K562 (cell line): ENCODE data around the gene CGNL1. TPM values are rescaled to one million over a fixed set of nuclear protein-coding genes. Genes with fewer than 3 reads are reported as not detected.

Experiments
- ATAC-seq: fragments of 200-7000 bp; cut with Tn5 transposase; 3 replicates; pipeline ENCODE4 v1.9.1; 2020; ENCODE audit warnings: moderate library complexity
- BruUV-seq: library from RNA; stranded (reverse); fragments of 400-500 nt; replicated peaks from 2 replicates; lab custom pipeline; 2021; lab: Mats Ljungman, UMichigan
- CTCF ChIA-PET: fragments of 300-600 bp; formaldehyde crosslinking; extraction: SDS; loops from one replicate; lab custom pipeline; 2021; ENCODE audit warnings: low intra/inter-chr PET ratio; lab: Yijun Ruan, JAX
- POLR2A ChIA-PET: fragments of 300-600, 350-650 bp; sonication (Branson Sonifier 250); formaldehyde crosslinking; extraction: SDS; loops from one replicate; lab custom pipeline; 2021; ENCODE audit warnings: antibody characterized with exemption, inconsistent platforms; lab: Yijun Ruan, JAX
- DNase-seq, 4 experiments: peaks; one replicate each; pipeline versions ENCODE4 v3.0.0 to v3.0.0-alpha.2; 2011 to 2018; ENCODE audit warnings: low spot score in 3 of 4, mixed read lengths in 3 of 4; ENCODE audit errors: extremely low read depth in 1 of 4
- FAIRE-seq: peaks from 2 replicates; lab custom pipeline; 2011; peaks lifted over from hg19 to GRCh38; lab: Jason Lieb, UNC
- H2AFZ ChIP-seq: 2 replicates; pipeline ENCODE4 v1.6.0; 2011; ENCODE audit warnings: low read depth, low read length, control low read depth, inconsistent platforms
- H3K27ac ChIP-seq: fragments of 200-600 bp; 3 replicates; pipeline ENCODE4 v1.8.0; 2011; ENCODE audit warnings: low read depth, mild to moderate bottlenecking, control low read depth, inconsistent platforms, low read length, moderate library complexity, mixed read lengths; ENCODE audit errors: extremely low read depth
- H3K27me3 ChIP-seq, 2 experiments: fragments of 300-600 bp in 1 of 2; 2 replicates in 1 of 2; 3 replicates in 1 of 2; pipeline versions ENCODE4 v1.6.0 to v1.8.0; 2011; ENCODE audit warnings: inconsistent platforms in 2 of 2, low read length in 2 of 2, mild to moderate bottlenecking in 1 of 2, mixed read lengths in 1 of 2, moderate library complexity in 1 of 2; ENCODE audit not compliant: control insufficient read depth in 2 of 2, insufficient read depth in 2 of 2
- H3K36me3 ChIP-seq: fragments of 300-600 bp; 3 replicates; pipeline ENCODE4 v1.8.0; 2011; ENCODE audit warnings: mild to moderate bottlenecking, low read length, inconsistent platforms; ENCODE audit not compliant: control insufficient read depth, insufficient read depth
- H3K4me1 ChIP-seq, 2 experiments: fragments of 200-600 bp in 1 of 2; replicated peaks in 1 of 2; 2 replicates in 1 of 2; 3 replicates in 1 of 2; pipeline versions ENCODE4 v1.5.1 to v1.8.0; 2011; ENCODE audit warnings: inconsistent platforms in 2 of 2, low read length in 2 of 2, mild to moderate bottlenecking in 1 of 2, mixed read lengths in 1 of 2, moderate library complexity in 1 of 2; ENCODE audit not compliant: control insufficient read depth in 2 of 2, insufficient read depth in 2 of 2
- H3K4me2 ChIP-seq: 2 replicates; pipeline ENCODE4 v1.6.1; 2011; ENCODE audit warnings: low read length, control low read depth, inconsistent platforms, mixed read lengths; ENCODE audit not compliant: insufficient read depth
- H3K4me3 ChIP-seq: fragments of 200-600 bp; sonication (generic), shearing (Covaris generic); 2 replicates; pipeline ENCODE4 v1.5.1; 2016; ENCODE audit warnings: control low read depth, inconsistent platforms
- H3K79me2 ChIP-seq: fragments of 200-600 bp; 3 replicates; pipeline ENCODE4 v1.8.0; 2011; ENCODE audit warnings: low read length, inconsistent platforms; ENCODE audit not compliant: control insufficient read depth, insufficient read depth
- H3K9ac ChIP-seq, 2 experiments: 2 replicates each; pipeline versions ENCODE4 v1.6.0 to v1.6.1; 2011; ENCODE audit warnings: low read depth in 2 of 2, low read length in 2 of 2, control low read depth in 1 of 2, inconsistent platforms in 1 of 2, mild to moderate bottlenecking in 1 of 2, mixed read lengths in 1 of 2; ENCODE audit not compliant: insufficient read depth in 1 of 2
- H3K9me1 ChIP-seq: one replicate; pipeline ENCODE4 v1.6.0; 2011; ENCODE audit warnings: inconsistent platforms, mild to moderate bottlenecking, low read length, moderate library complexity; ENCODE audit not compliant: control insufficient read depth, insufficient read depth
- H3K9me3 ChIP-seq: replicated peaks from 2 replicates; pipeline ENCODE4 v1.5.1; 2011; ENCODE audit warnings: low read depth, low read length, inconsistent platforms; ENCODE audit not compliant: control insufficient read depth, insufficient read depth
- H4K20me1 ChIP-seq: replicated peaks from 2 replicates; pipeline ENCODE4 v1.6.1; 2011; ENCODE audit warnings: low read length, inconsistent platforms, mixed read lengths; ENCODE audit not compliant: control insufficient read depth, insufficient read depth
- ADNP ChIP-seq: fragments of 200-800 bp; sonication (Bioruptor generic); IDR thresholded peaks from 2 replicates; pipeline ENCODE4 v1.6.1; 2016; ENCODE audit warnings: missing genetic modification characterization, missing compliant biosample characterization
- CREM ChIP-seq: IDR thresholded peaks from 2 replicates; pipeline ENCODE4 v1.6.1; 2014; ENCODE audit warnings: antibody characterized with exemption, low read depth
- HNRNPK ChIP-seq: fragments of 200-400 bp; formaldehyde crosslinking; IDR thresholded peaks from one replicate; pipeline ENCODE4 v1.6.1; 2018; ENCODE audit warnings: mild to moderate bottlenecking, low read depth, low read length; ENCODE audit not compliant: poor library complexity, severe bottlenecking
- KLF1 ChIP-seq: fragments of 450-650 bp; IDR thresholded peaks from 2 replicates; pipeline ENCODE4 v1.6.1; 2016; ENCODE audit warnings: missing genetic modification characterization, missing compliant biosample characterization
- MAFG ChIP-seq: fragments of 450-650 bp; conservative IDR thresholded peaks from 2 replicates; pipeline ENCODE4 v1.6.1; 2016; ENCODE audit warnings: missing genetic modification characterization, missing compliant biosample characterization
- MYBL2 ChIP-seq, 2 experiments: fragments of 450-650 bp in 1 of 2; sonication (generic) in 1 of 2; formaldehyde crosslinking in 1 of 2; IDR thresholded peaks; 2 replicates each; pipeline versions ENCODE4 v1.6.1 to v1.8.1; 2017 to 2022; ENCODE audit warnings: borderline replicate concordance in 1 of 2, inconsistent platforms in 1 of 2, low read depth in 1 of 2, mild to moderate bottlenecking in 1 of 2, missing genetic modification reagents in 1 of 2, moderate library complexity in 1 of 2
- PRPF4 ChIP-seq: fragments of 200-400 bp; formaldehyde crosslinking; IDR thresholded peaks from one replicate; pipeline ENCODE4 v1.6.1; 2017; ENCODE audit warnings: low read length, low read depth, mild to moderate bottlenecking; ENCODE audit not compliant: insufficient read depth, poor library complexity, severe bottlenecking
- SP1 ChIP-seq: sonication (generic); formaldehyde crosslinking; IDR thresholded peaks from 2 replicates; pipeline ENCODE4 v1.8.1; 2022; ENCODE audit warnings: mild to moderate bottlenecking, missing genetic modification reagents
- ZBTB33 ChIP-seq: sonication (generic); formaldehyde crosslinking; IDR thresholded peaks from 2 replicates; pipeline ENCODE4 v1.8.1; 2023; ENCODE audit warnings: mild to moderate bottlenecking, missing genetic modification reagents
- ZBTB8A ChIP-seq: fragments of 450-650 bp; IDR thresholded peaks from 2 replicates; pipeline ENCODE4 v1.6.1; 2018; ENCODE audit warnings: mild to moderate bottlenecking, moderate library complexity; ENCODE audit not compliant: partially characterized antibody
- ZNF316 ChIP-seq: fragments of 450-650 bp; IDR thresholded peaks from 2 replicates; pipeline ENCODE4 v1.6.1; 2016
- WGBS: fragments of 100-300 bp; shearing (Covaris generic); methylation state at CpG from one replicate; pipeline ENCODE4 v1.1.6; 2016; ENCODE audit warnings: low coverage, mixed read lengths; ENCODE audit not compliant: insufficient coverage; ENCODE audit errors: missing lambda C conversion rate; 5-methylcytosine and 5-hydroxymethylcytosine counted together
- in situ Hi-C: fragments of 300-500 bp; cut with MboI; formaldehyde crosslinking; loops from 4 replicates; pipeline ENCODE4 v1.15.0; 2018; ENCODE audit warnings: inconsistent platforms, mixed read lengths
- intact Hi-C: fragments of 100-400 bp; cut with micrococcal nuclease; formaldehyde crosslinking; loops from 2 replicates; pipeline ENCODE4 v1.14.2; 2022
- polyA plus RNA-seq, 8 experiments: library from polyadenylated mRNA; depleted of rRNA in 4 of 8; stranded (reverse) in 5 of 8; unstranded in 3 of 8; fragments of >200 nt; fragmentation: Nextera tagmentation in 2 of 8; fragmentation: Illumina TruSeq in 1 of 8; extraction: Ambion mirVana in 2 of 8; extraction: Trizol in 1 of 8; gene quantifications; 2 replicates each; pipeline versions ENCODE4 v1.2.1 to v1.2.3, GENCODE V29; 2011 to 2014; ENCODE audit warnings: inconsistent platforms in 1 of 8, missing spikeins in 1 of 8
- total RNA-seq, 7 experiments: library from RNA; depleted of rRNA in 6 of 7; stranded (reverse); fragments of >200 nt in 6 of 7; fragmentation: Illumina TruSeq in 2 of 7; extraction: Trizol in 2 of 7; gene quantifications; 2 replicates each; pipeline versions ENCODE4 v1.2.1 to v1.2.3, GENCODE V29; 2011 to 2021; ENCODE audit warnings: low replicate concordance in 1 of 7
- TF ChIP-seq, protein P1 (sequence below): fragments of 450-650 bp; formaldehyde crosslinking; IDR thresholded peaks from 2 replicates; pipeline ENCODE4 v1.4.0; 2022; ENCODE audit warnings: missing genetic modification characterization
- TF ChIP-seq, protein P2 (sequence below): fragments of 250-450 bp; sonication (Bioruptor Pico); IDR thresholded peaks from 2 replicates; pipeline ENCODE4 v1.4.0; 2020; ENCODE audit warnings: borderline replicate concordance

The CGNL1 gene
- total and polyA plus RNA-seq, 9 of the 15 experiments (the other 6 are each of a cell fraction or from before 2014, with no cell fraction given): 0.01 to 0.07 TPM; not detected in 7

- peak; percentile 81 for TF ChIP-seq ZBTB33
Measured at GRCh38 chr15:57375827-57376695, at the start of gene CGNL1 (continued).

DNA sequence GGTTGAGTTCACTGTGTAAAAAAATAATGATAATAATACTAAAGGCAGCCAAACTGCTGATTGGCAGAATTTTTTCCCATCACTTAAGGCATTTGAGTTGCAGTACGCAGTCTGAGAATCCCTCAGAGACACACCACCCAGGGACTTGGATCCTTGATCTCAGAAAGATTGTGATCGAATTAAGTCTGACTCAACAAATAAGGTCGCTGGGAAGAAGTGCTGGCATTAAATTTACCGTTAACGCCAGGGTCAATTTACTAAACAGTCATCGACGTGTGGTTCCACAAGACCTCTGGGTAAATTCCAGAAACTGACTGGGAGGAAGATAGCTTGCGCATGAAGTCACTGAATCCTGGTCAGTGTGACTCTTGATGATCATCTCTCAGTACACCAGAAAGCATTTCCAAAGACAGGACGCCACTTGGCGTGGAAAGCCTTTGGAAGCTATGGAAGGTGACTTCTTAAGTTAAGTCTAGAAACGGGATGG is 48.3 kb upstream of the CGNL1 start:
- in situ Hi-C loops: no loop called here
- CTCF ChIA-PET: interaction anchor here (1.0 to 1.6 kb wide), 2 partner anchors 199 to 201 kb away, joined by 3 to 11 read pairs; no protein-coding TSS in a partner anchor
- TF ChIP-seq KLF1 (no peak), ZNF316 (peak; percentile 91), PRPF4 (no peak), HNRNPK (no peak), CREM (no peak), ADNP (tag) (no peak), SP1 (CRISPR knock-in tag) (no peak), MYBL2 (IDR thresholded peaks at IDR 0.05; ENCODE audit: low read depth) (no peak), MYBL2 (CRISPR knock-in tag; IDR thresholded peaks at IDR 0.05; ENCODE audit: borderline replicate concordance) (no peak), ZBTB8A (no peak), MAFG (tag) (peak; percentile 75)
- TF ChIP-seq, protein P1, sequence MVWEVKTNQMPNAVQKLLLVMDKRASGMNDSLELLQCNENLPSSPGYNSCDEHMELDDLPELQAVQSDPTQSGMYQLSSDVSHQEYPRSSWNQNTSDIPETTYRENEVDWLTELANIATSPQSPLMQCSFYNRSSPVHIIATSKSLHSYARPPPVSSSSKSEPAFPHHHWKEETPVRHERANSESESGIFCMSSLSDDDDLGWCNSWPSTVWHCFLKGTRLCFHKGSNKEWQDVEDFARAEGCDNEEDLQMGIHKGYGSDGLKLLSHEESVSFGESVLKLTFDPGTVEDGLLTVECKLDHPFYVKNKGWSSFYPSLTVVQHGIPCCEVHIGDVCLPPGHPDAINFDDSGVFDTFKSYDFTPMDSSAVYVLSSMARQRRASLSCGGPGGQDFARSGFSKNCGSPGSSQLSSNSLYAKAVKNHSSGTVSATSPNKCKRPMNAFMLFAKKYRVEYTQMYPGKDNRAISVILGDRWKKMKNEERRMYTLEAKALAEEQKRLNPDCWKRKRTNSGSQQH: no peak
- TF ChIP-seq, protein P2, sequence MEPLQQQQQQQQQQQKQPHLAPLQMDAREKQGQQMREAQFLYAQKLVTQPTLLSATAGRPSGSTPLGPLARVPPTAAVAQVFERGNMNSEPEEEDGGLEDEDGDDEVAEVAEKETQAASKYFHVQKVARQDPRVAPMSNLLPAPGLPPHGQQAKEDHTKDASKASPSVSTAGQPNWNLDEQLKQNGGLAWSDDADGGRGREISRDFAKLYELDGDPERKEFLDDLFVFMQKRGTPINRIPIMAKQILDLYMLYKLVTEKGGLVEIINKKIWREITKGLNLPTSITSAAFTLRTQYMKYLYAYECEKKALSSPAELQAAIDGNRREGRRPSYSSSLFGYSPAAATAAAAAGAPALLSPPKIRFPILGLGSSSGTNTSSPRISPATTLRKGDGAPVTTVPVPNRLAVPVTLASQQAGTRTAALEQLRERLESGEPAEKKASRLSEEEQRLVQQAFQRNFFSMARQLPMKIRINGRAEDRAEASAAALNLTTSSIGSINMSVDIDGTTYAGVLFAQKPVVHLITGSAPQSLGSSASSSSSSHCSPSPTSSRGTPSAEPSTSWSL (CRISPR knock-in tag): no peak

More for the DNA sequence above, 48.3 kb upstream of the CGNL1 start:
- intact Hi-C loops: no loop called here
- peak overlapping the region; percentile 69 for H3K4me2 ChIP-seq
- FAIRE-seq (peak; percentile 79), DNase-seq (peak in 1 of 4 experiments; percentile 57), ATAC-seq (no peak)
- H3K79me2 ChIP-seq: peaks cover under 1% of the 10 kb centered on the region; the same call in 1 of the 3 replicates
- peaks cover 47 to 56% of the 10 kb centered on the region in 2 experiments for H3K4me1 ChIP-seq
- H3K9me1 ChIP-seq: no peaks in the 10 kb centered on the region
- POLR2A ChIA-PET: interaction anchor here (0.6 to 1.1 kb wide), 2 partner anchors 10 to 438 kb away, joined by 3 to 5 read pairs; no protein-coding TSS in a partner anchor
- peak overlapping the region; percentile 65 for H3K27ac ChIP-seq
- TSS peak; percentile 29 for BruUV-seq
- H2AFZ ChIP-seq: peak overlapping the region; percentile 95
- 14% methylated on average over 11 of the region's 11 CpGs for WGBS
- peak overlapping the region in 1 of 2 experiments; percentile 40; a peak in 3 of 4 replicates for H3K9ac ChIP-seq
- H3K36me3 ChIP-seq: no peaks in the 10 kb centered on the region
- no peaks in the 10 kb centered on the region for H4K20me1 ChIP-seq
- H3K4me3 ChIP-seq: no peak overlapping the region
- no peaks in the 10 kb centered on the region for H3K27me3 ChIP-seq
- no peaks in the 10 kb centered on the region for H3K9me3 ChIP-seq
